Middle frontal gyrus (tissue), 1 donor: ENCODE data around the gene SPI1.

Source experiments
- DNase-seq: peaks from one replicate; pipeline ENCODE4 v3.0.0-alpha.2; 2015; ENCODE audit warnings: low spot score; ENCODE audit errors: extremely low spot score

Gene SPI1

GRCh38 chr11:47406896-47407745, 28.8 kb upstream of the SPI1 start:
- no peak for DNase-seq

GRCh38 chr11:47403571-47403970, 25.2 kb upstream of the SPI1 start:
- DNase-seq = no peak

- DNase-seq = no peak
These were observed 24.8 kb upstream of the SPI1 start for GRCh38 chr11:47403135-47403534.

- no peak for DNase-seq
These were observed 22.5 kb upstream of the SPI1 start for GRCh38 chr11:47400768-47401279.

GRCh38 chr11:47399860-47400767, 21.8 kb upstream of the SPI1 start:
- DNase-seq = no peak

- DNase-seq = no peak
These were observed 20.2 kb upstream of the SPI1 start for GRCh38 chr11:47398551-47398950.

- DNase-seq = no peak
These were observed 19.7 kb upstream of the SPI1 start for GRCh38 chr11:47398011-47398410.

- DNase-seq = no peak
These were observed 17.6 kb upstream of the SPI1 start for GRCh38 chr11:47396049-47396320.

- DNase-seq = no peak
These were observed 17.1 kb upstream of the SPI1 start for GRCh38 chr11:47395223-47396048.

- DNase-seq = no peak
These were observed 16.2 kb upstream of the SPI1 start for GRCh38 chr11:47394322-47395222.

- no peak for DNase-seq
These were observed 15.6 kb upstream of the SPI1 start for GRCh38 chr11:47394050-47394321.

GRCh38 chr11:47393163-47394049, 15.1 kb upstream of the SPI1 start:
- DNase-seq = no peak

GRCh38 chr11:47392546-47393162, 14.3 kb upstream of the SPI1 start:
- no peak for DNase-seq

GRCh38 chr11:47391711-47392432, 13.5 kb upstream of the SPI1 start:
- DNase-seq = no peak

- DNase-seq = no peak
These were observed 12.8 kb upstream of the SPI1 start for GRCh38 chr11:47391077-47391583.

- DNase-seq = no peak
These were observed 12.0 kb upstream of the SPI1 start for GRCh38 chr11:47390422-47390760.

GRCh38 chr11:47389577-47390421, 11.5 kb upstream of the SPI1 start:
- DNase-seq = no peak
